ENCODE measurements around the gene NEU4.

Gene NEU4

GRCh38 chr2:241770936-241771285, 38.1 kb upstream of the NEU4 start:
- TF ChIP-seq CTCF (IDR thresholded peaks at IDR 0.05; ENCODE audit: low read depth, low read length, missing control alignments) = no peak
- DNase-seq (ENCODE audit: low read depth) = no peak
- in situ Hi-C loops (cut with HindIII; ENCODE audit: low sequenced_read_pairs) = no loop called here
- no peak overlapping the region for H3K4me3 ChIP-seq (ENCODE audit: low read depth, low read length)

- no peak for DNase-seq (ENCODE audit: low read depth)
- in situ Hi-C loops (cut with HindIII; ENCODE audit: low sequenced_read_pairs) = no loop called here
- TF ChIP-seq CTCF (IDR thresholded peaks at IDR 0.05; ENCODE audit: low read depth, low read length, missing control alignments) = no peak
- no peak overlapping the region for H3K4me3 ChIP-seq (ENCODE audit: low read depth, low read length)
Observed at GRCh38 chr2:241771286-241772062, 37.5 kb upstream of the NEU4 start.

DNA sequence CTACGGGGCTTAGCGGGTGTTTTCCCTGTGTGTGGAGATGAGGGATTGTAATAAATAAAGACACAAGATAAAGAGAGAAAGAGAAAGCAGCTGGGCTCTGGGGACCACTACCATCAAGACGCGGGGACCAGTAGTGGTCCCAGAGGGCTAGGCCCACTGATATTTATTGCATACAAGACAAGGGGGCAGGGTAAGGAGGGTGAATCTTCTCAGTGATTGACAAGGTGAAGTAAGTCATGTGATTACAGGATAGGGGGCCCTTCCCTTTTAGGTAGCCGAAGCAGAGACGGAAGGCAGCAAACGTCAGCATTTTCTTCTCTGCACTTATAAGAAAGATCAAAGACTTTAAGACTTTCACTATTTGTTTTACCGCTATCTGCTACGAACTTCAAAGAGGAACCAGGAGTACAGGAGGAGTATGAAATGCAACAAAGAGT, 36.9 kb upstream of the NEU4 start:
- no peak for DNase-seq (ENCODE audit: low read depth)
- in situ Hi-C loops (cut with HindIII; ENCODE audit: low sequenced_read_pairs) = no loop called here
- H3K4me3 ChIP-seq (ENCODE audit: low read depth, low read length) = no peak overlapping the region
- TF ChIP-seq CTCF (IDR thresholded peaks at IDR 0.05; ENCODE audit: low read depth, low read length, missing control alignments) = no peak

GRCh38 chr2:241773511-241774418, 35.2 kb upstream of the NEU4 start:
- in situ Hi-C loops (cut with HindIII; ENCODE audit: low sequenced_read_pairs) = no loop called here
- H3K4me3 ChIP-seq (ENCODE audit: low read depth, low read length) = no peak overlapping the region
- no peak for TF ChIP-seq CTCF (IDR thresholded peaks at IDR 0.05; ENCODE audit: low read depth, low read length, missing control alignments)
- DNase-seq (ENCODE audit: low read depth) = no peak

DNA sequence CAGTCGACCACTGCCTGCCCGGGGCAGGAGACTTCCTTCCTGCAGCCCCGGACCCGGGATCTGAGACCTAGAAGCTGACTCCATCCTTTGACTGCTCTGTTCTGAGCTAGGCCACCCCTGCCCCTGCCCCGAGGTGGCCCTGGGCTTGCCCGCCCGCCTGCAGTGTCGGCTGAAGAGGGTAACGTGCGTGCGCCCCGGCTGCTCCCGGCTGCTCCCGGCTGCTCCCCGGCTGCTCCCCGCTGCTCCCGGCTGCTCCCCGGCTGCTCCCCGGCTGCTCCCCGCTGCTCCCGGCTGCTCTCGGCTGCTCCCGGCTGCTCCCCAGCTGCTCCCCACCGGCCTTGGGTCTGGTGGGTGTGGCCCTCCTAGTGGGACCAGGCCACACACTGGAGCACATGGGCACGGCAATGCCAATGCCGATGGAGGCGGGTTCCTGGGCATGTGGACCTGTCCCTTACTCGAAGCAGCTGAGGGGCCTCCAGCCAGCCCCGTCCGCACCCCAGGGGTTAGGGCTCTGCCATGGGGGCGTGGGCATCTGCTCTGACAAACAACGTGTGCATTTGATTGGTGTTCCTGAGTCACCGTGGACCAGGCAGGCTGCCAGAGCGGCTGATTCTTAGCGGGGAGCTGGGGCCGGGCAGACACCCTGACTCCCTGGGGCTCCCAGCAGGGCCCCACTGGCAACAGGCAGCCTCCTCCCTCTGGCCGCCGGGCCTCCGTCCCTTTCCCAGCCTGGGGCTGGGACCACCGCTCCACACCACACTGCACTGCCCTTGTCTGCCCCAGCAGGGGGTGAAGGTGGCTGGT, 34.4 kb upstream of the NEU4 start:
- in situ Hi-C loops (cut with HindIII; ENCODE audit: low sequenced_read_pairs) = no loop called here
- DNase-seq (ENCODE audit: low read depth) = peak; percentile 6
- no peak overlapping the region for H3K4me3 ChIP-seq (ENCODE audit: low read depth, low read length)
- TF ChIP-seq CTCF (IDR thresholded peaks at IDR 0.05; ENCODE audit: low read depth, low read length, missing control alignments) = no peak
